GM19099 (cell line): Measurements from ENCODE around the gene EPB41L1.

Experiments used
- POLR2A ChIP-seq: IDR thresholded peaks from 3 replicates; pipeline ENCODE4 v1.6.1; 2011; ENCODE audit warnings: low read depth; ENCODE audit not compliant: insufficient read length; ENCODE audit errors: extremely low read depth

The EPB41L1 gene

GRCh38 chr20:36145877-36146707 lies 8.4 kb upstream of the EPB41L1 start:
- TF ChIP-seq POLR2A, result no peak

GRCh38 chr20:36147690-36148089 lies 6.8 kb upstream of the EPB41L1 start:
- TF ChIP-seq POLR2A, result no peak

GRCh38 chr20:36148439-36148838 lies 6.1 kb upstream of the EPB41L1 start:
- TF ChIP-seq POLR2A, result no peak

GRCh38 chr20:36149012-36149411 lies 5.5 kb upstream of the EPB41L1 start:
- TF ChIP-seq POLR2A, result no peak

GRCh38 chr20:36149469-36149868 lies 5.1 kb upstream of the EPB41L1 start:
- no peak for TF ChIP-seq POLR2A

GRCh38 chr20:36150489-36150846 lies 4.1 kb upstream of the EPB41L1 start:
- no peak for TF ChIP-seq POLR2A

- no peak for TF ChIP-seq POLR2A
Observed at GRCh38 chr20:36150847-36151539, 3.5 kb upstream of the EPB41L1 start.

GRCh38 chr20:36152261-36152660 lies 2.3 kb upstream of the EPB41L1 start:
- no peak for TF ChIP-seq POLR2A

- TF ChIP-seq POLR2A, result no peak
Observed at GRCh38 chr20:36153204-36153603, 1.3 kb upstream of the EPB41L1 start.

GRCh38 chr20:36153736-36154699 lies 522 bp upstream of the EPB41L1 start:
- TF ChIP-seq POLR2A, result no peak

- no peak for TF ChIP-seq POLR2A
Observed at GRCh38 chr20:36155629-36155971, 1.1 kb downstream of the EPB41L1 start.

- TF ChIP-seq POLR2A, result no peak
Observed at GRCh38 chr20:36155991-36156390, 1.5 kb downstream of the EPB41L1 start.

- no peak for TF ChIP-seq POLR2A
Observed at GRCh38 chr20:36157610-36158009, 3.1 kb downstream of the EPB41L1 start.

GRCh38 chr20:36158160-36158741 lies 3.7 kb downstream of the EPB41L1 start:
- no peak for TF ChIP-seq POLR2A

- no peak for TF ChIP-seq POLR2A
Observed at GRCh38 chr20:36159833-36160232, 5.3 kb downstream of the EPB41L1 start.
